K562 (cell line): ENCODE results near the gene FLII. TPM values are rescaled to one million over a fixed set of nuclear protein-coding genes. Genes with fewer than 3 reads are reported as not detected.
A peak's percentile ranks its signal among the peaks of the same experiment; 100 is the strongest.

Experiments used
- BACH1 ChIP-seq: fragments of 200-800 bp; sonication (Bioruptor generic); IDR thresholded peaks from 2 replicates; pipeline ENCODE4 v1.6.1; 2016; ENCODE audit warnings: missing genetic modification characterization, missing compliant biosample characterization
- BRD9 ChIP-seq: fragments of 450-650 bp; IDR thresholded peaks from 2 replicates; pipeline ENCODE4 v1.6.1; 2018; ENCODE audit warnings: low read depth; ENCODE audit not compliant: partially characterized antibody
- CHD2 ChIP-seq: IDR thresholded peaks from 2 replicates; pipeline ENCODE4 v1.6.1; 2011; ENCODE audit warnings: low read depth, low read length
- EGR1 ChIP-seq: fragments of 450-650 bp; conservative IDR thresholded peaks from 2 replicates; pipeline ENCODE4 v1.6.1; 2017; ENCODE audit warnings: mild to moderate bottlenecking
- HNRNPK ChIP-seq: fragments of 200-400 bp; formaldehyde crosslinking; IDR thresholded peaks from one replicate; pipeline ENCODE4 v1.6.1; 2018; ENCODE audit warnings: mild to moderate bottlenecking, low read depth, low read length; ENCODE audit not compliant: poor library complexity, severe bottlenecking
- LCOR ChIP-seq: sonication (generic); formaldehyde crosslinking; IDR thresholded peaks from 2 replicates; pipeline ENCODE4 v1.8.0; 2022; ENCODE audit warnings: mild to moderate bottlenecking, missing genetic modification reagents
- MAZ ChIP-seq, 2 experiments: fragments of 450-650 bp in 1 of 2; sonication (generic) in 1 of 2; formaldehyde crosslinking; IDR thresholded peaks in 1 of 2; conservative IDR thresholded peaks in 1 of 2; 2 replicates each; pipeline versions ENCODE4 v1.4.0 to v1.5.0; 2020; ENCODE audit warnings: mild to moderate bottlenecking in 1 of 2, missing genetic modification reagents in 1 of 2
- NR2F6 ChIP-seq: fragments of 450-650 bp; formaldehyde crosslinking; IDR thresholded peaks from 2 replicates; pipeline ENCODE4 v1.4.0; 2020; ENCODE audit warnings: mild to moderate bottlenecking
- POLR2B ChIP-seq: fragments of 450-650 bp; IDR thresholded peaks from 2 replicates; pipeline ENCODE4 v1.6.1; 2018; ENCODE audit warnings: low read depth; ENCODE audit not compliant: partially characterized antibody
- PTTG1 ChIP-seq: fragments of 450-650 bp; IDR thresholded peaks from 2 replicates; pipeline ENCODE4 v1.6.1; 2016; ENCODE audit warnings: low read depth, mild to moderate bottlenecking, missing genetic modification characterization, missing compliant biosample characterization
- RBM39 ChIP-seq: fragments of 200-400 bp; formaldehyde crosslinking; optimal IDR thresholded peaks from 2 replicates; pipeline ENCODE3; 2018; ENCODE audit warnings: low read depth, low read length
- SETDB1 ChIP-seq: IDR thresholded peaks from one replicate; pipeline ENCODE4 v1.6.1; 2012; ENCODE audit warnings: low read length, control low read depth, inconsistent platforms
- SNRNP70 ChIP-seq: fragments of 200-400 bp; formaldehyde crosslinking; optimal IDR thresholded peaks from 2 replicates; pipeline ENCODE3; 2017; ENCODE audit warnings: low read depth, low read length
- XRCC5 ChIP-seq: fragments of 200-400 bp; formaldehyde crosslinking; IDR thresholded peaks from 2 replicates; pipeline ENCODE4 v1.6.1; 2017; ENCODE audit warnings: low read depth, mild to moderate bottlenecking, low read length
- ZNF766 ChIP-seq: fragments of 200-800 bp; sonication (Bioruptor generic); conservative IDR thresholded peaks from 2 replicates; pipeline ENCODE4 v1.6.1; 2016; ENCODE audit warnings: missing genetic modification characterization, missing compliant biosample characterization
- polyA plus RNA-seq, 8 experiments: library from polyadenylated mRNA; depleted of rRNA in 4 of 8; stranded (reverse) in 5 of 8; unstranded in 3 of 8; fragments of >200 nt; fragmentation: Nextera tagmentation in 2 of 8; fragmentation: Illumina TruSeq in 1 of 8; extraction: Ambion mirVana in 2 of 8; extraction: Trizol in 1 of 8; gene quantifications; 2 replicates each; pipeline versions ENCODE4 v1.2.1 to v1.2.3, GENCODE V29; 2011 to 2014; ENCODE audit warnings: inconsistent platforms in 1 of 8, missing spikeins in 1 of 8
- total RNA-seq, 7 experiments: library from RNA; depleted of rRNA in 6 of 7; stranded (reverse); fragments of >200 nt in 6 of 7; fragmentation: Illumina TruSeq in 2 of 7; extraction: Trizol in 2 of 7; gene quantifications; 2 replicates each; pipeline versions ENCODE4 v1.2.1 to v1.2.3, GENCODE V29; 2011 to 2021; ENCODE audit warnings: low replicate concordance in 1 of 7
- TF ChIP-seq, protein P1 (sequence below): fragments of 450-650 bp; conservative IDR thresholded peaks from 2 replicates; pipeline ENCODE4 v1.6.1; 2016; ENCODE audit warnings: missing genetic modification characterization, low read depth, mild to moderate bottlenecking, control low read depth, missing compliant biosample characterization
- TF ChIP-seq, protein P2 (sequence below): fragments of 200-800 bp; sonication (Bioruptor generic); IDR thresholded peaks from 2 replicates; pipeline ENCODE4 v1.6.1; 2016; ENCODE audit warnings: missing genetic modification characterization, missing compliant biosample characterization
- TF ChIP-seq, protein P3 (sequence below): sonication (generic); formaldehyde crosslinking; IDR thresholded peaks from 2 replicates; pipeline ENCODE4 v1.9.0; 2022; ENCODE audit warnings: mild to moderate bottlenecking, missing genetic modification reagents
- TF ChIP-seq, protein P4 (sequence below): sonication (generic); formaldehyde crosslinking; IDR thresholded peaks from 2 replicates; pipeline ENCODE4 v1.8.0; 2022; ENCODE audit warnings: mild to moderate bottlenecking, missing genetic modification reagents

FLII gene
- total and polyA plus RNA-seq, 9 of the 15 experiments (the other 6 are each of a cell fraction or from before 2014, with no cell fraction given) = 11.7 to 126 (median 82.5) TPM

DNA sequence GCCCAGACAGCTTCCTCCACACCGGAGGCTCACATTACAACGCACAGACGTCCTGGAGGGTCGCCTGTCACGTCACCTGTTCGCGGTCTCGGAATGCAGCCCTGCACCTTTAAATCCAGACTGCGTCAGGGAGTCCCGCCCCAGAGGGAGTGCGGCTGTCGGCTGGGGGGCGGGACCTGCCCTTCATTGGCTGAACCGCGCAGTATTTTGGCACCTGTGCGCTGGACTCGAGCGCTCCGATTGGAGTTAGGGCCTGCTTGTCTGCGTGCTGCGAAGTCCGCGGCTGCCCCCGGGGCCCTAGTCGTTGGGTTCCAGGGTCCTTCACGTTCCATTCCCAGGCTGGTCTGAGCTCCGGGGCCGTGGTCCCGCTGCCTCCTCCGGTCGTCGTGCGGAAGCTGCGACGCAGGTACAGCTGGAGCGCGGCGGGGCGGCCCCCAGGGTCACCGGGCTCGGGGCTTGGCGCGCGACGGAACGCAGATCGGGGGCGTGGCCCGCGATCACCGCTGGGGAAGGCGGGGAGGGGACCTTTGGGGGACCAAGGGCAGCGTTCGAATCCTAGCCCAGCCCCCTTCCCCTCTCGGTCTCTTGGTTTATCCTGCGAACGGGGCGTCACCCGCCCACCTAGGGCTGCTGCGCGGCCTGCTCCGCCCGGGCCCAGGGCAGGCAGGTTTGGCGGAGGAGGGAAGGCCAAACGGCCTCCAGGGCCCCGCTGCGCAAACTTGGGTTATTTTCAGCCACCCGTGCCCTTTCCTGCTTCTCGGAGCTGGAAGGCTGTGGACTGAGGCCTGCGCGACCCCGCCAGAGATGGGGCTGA is 2.0 kb upstream of the FLII start, which contains the start of gene MIEF2 (continued):
- TF ChIP-seq BRD9 (no peak), SNRNP70 (no peak), HNRNPK (no peak), BACH1 (tag) (no peak), ZNF766 (no peak), RBM39 (no peak), MAZ (CRISPR knock-in tag; conservative IDR thresholded peaks at IDR 0.05 in 1 of 2, IDR thresholded peaks at IDR 0.05 in 1 of 2) (peak; percentile 61; a peak in 3 of 4 replicates), CHD2 (peak; percentile 66), SETDB1 (no peak), NR2F6 (CRISPR knock-in tag) (no peak), PTTG1 (no peak), POLR2B (no peak), LCOR (CRISPR knock-in tag) (no peak), XRCC5 (no peak), EGR1 (0 out of 2 replicates have a peak, but pooled peaks have one; percentile 37)
- TF ChIP-seq, protein P1, sequence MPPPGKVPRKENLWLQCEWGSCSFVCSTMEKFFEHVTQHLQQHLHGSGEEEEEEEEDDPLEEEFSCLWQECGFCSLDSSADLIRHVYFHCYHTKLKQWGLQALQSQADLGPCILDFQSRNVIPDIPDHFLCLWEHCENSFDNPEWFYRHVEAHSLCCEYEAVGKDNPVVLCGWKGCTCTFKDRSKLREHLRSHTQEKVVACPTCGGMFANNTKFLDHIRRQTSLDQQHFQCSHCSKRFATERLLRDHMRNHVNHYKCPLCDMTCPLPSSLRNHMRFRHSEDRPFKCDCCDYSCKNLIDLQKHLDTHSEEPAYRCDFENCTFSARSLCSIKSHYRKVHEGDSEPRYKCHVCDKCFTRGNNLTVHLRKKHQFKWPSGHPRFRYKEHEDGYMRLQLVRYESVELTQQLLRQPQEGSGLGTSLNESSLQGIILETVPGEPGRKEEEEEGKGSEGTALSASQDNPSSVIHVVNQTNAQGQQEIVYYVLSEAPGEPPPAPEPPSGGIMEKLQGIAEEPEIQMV (tag) = no peak
- TF ChIP-seq, protein P2, sequence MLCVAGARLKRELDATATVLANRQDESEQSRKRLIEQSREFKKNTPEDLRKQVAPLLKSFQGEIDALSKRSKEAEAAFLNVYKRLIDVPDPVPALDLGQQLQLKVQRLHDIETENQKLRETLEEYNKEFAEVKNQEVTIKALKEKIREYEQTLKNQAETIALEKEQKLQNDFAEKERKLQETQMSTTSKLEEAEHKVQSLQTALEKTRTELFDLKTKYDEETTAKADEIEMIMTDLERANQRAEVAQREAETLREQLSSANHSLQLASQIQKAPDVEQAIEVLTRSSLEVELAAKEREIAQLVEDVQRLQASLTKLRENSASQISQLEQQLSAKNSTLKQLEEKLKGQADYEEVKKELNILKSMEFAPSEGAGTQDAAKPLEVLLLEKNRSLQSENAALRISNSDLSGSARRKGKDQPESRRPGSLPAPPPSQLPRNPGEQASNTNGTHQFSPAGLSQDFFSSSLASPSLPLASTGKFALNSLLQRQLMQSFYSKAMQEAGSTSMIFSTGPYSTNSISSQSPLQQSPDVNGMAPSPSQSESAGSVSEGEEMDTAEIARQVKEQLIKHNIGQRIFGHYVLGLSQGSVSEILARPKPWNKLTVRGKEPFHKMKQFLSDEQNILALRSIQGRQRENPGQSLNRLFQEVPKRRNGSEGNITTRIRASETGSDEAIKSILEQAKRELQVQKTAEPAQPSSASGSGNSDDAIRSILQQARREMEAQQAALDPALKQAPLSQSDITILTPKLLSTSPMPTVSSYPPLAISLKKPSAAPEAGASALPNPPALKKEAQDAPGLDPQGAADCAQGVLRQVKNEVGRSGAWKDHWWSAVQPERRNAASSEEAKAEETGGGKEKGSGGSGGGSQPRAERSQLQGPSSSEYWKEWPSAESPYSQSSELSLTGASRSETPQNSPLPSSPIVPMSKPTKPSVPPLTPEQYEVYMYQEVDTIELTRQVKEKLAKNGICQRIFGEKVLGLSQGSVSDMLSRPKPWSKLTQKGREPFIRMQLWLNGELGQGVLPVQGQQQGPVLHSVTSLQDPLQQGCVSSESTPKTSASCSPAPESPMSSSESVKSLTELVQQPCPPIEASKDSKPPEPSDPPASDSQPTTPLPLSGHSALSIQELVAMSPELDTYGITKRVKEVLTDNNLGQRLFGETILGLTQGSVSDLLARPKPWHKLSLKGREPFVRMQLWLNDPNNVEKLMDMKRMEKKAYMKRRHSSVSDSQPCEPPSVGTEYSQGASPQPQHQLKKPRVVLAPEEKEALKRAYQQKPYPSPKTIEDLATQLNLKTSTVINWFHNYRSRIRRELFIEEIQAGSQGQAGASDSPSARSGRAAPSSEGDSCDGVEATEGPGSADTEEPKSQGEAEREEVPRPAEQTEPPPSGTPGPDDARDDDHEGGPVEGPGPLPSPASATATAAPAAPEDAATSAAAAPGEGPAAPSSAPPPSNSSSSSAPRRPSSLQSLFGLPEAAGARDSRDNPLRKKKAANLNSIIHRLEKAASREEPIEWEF (CRISPR knock-in tag) = no peak
- TF ChIP-seq, protein P3, sequence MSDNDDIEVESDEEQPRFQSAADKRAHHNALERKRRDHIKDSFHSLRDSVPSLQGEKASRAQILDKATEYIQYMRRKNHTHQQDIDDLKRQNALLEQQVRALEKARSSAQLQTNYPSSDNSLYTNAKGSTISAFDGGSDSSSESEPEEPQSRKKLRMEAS (CRISPR knock-in tag) = no peak; the same call in none of the 2 replicates
- TF ChIP-seq, protein P4, sequence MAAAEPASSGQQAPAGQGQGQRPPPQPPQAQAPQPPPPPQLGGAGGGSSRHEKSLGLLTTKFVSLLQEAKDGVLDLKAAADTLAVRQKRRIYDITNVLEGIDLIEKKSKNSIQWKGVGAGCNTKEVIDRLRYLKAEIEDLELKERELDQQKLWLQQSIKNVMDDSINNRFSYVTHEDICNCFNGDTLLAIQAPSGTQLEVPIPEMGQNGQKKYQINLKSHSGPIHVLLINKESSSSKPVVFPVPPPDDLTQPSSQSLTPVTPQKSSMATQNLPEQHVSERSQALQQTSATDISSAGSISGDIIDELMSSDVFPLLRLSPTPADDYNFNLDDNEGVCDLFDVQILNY (CRISPR knock-in tag) = no peak
